Tibial nerve (tissue), 4 donors: ENCODE data around the gene SBK3. TPM values are rescaled to one million over a fixed set of nuclear protein-coding genes. Genes with fewer than 3 reads are reported as not detected.

Source experiments
- DNase-seq, 2 donors: peaks; one replicate each; pipeline ENCODE4 v3.0.0-alpha.2; 2019; ENCODE audit warnings: low spot score in 2 of 2
- H3K27ac ChIP-seq, 4 donors: fragments of 200-600 bp; sonication (generic) in 3 of 4; one replicate each; pipeline ENCODE4 v1.5.1; 2017 to 2019; ENCODE audit warnings: mild to moderate bottlenecking in 1 of 4
- H3K27me3 ChIP-seq, 2 donors: fragments of 200-600 bp; sonication (generic) in 1 of 2; one replicate each; pipeline versions ENCODE4 v1.5.1 to v1.6.0; 2017 to 2019
- H3K36me3 ChIP-seq, 3 donors: fragments of 200-600 bp; sonication (generic); one replicate each; pipeline ENCODE4 v1.5.1; 2018 to 2019
- H3K4me1 ChIP-seq, 4 donors: fragments of 200-600 bp; sonication (generic) in 3 of 4; one replicate each; pipeline ENCODE4 v1.5.1; 2017 to 2019
- H3K4me3 ChIP-seq, 4 donors: fragments of 200-600 bp; sonication (generic) in 3 of 4; one replicate each; pipeline ENCODE4 v1.5.1; 2017 to 2019; ENCODE audit warnings: mild to moderate bottlenecking in 1 of 4, moderate library complexity in 1 of 4
- H3K9me3 ChIP-seq, 4 donors: fragments of 200-600 bp; sonication (generic) in 3 of 4; one replicate each; pipeline ENCODE4 v1.5.1; 2017 to 2019
- CTCF ChIP-seq, 5 experiments: fragments of 200-600 bp in 3 of 5; fragments of 450-650 bp in 2 of 5; sonication (generic) in 3 of 5; IDR thresholded peaks; one replicate each; pipeline ENCODE4 v1.5.1; 2016 to 2019; ENCODE audit warnings: antibody characterized with exemption in 5 of 5, mild to moderate bottlenecking in 3 of 5, moderate library complexity in 2 of 5
- EP300 ChIP-seq, 2 donors: sonication (generic); formaldehyde crosslinking; IDR thresholded peaks; one replicate each; pipeline ENCODE4 v1.6.1; 2017; ENCODE audit warnings: antibody characterized with exemption in 2 of 2, mild to moderate bottlenecking in 1 of 2
- POLR2A ChIP-seq, 2 donors: fragments of 450-650 bp; IDR thresholded peaks; one replicate each; pipeline ENCODE4 v1.6.1; 2017; ENCODE audit warnings: antibody characterized with exemption in 2 of 2, mild to moderate bottlenecking in 2 of 2, moderate library complexity in 2 of 2
- WGBS, 2 donors: methylation state at CpG; one replicate each; pipeline ENCODE4 v1.1.5; 2018; 5-methylcytosine and 5-hydroxymethylcytosine counted together
- total RNA-seq, 4 donors: library from RNA; depleted of rRNA; stranded (reverse); fragments of >200 nt; gene quantifications; one replicate each; pipeline ENCODE4 v1.1.0, GENCODE V29; 2016

The SBK3 gene
- total RNA-seq = under 1 TPM in 1 of 4 donors, not detected in 3; 0.59 TPM

- H3K27me3 ChIP-seq = peaks cover 0 to 47% of the 10 kb centered on the region in 2 donors
- TF ChIP-seq EP300 (IDR thresholded peaks at IDR 0.05) = no peak
- TF ChIP-seq CTCF (IDR thresholded peaks at IDR 0.05) = no peak
- no peak for TF ChIP-seq POLR2A (IDR thresholded peaks at IDR 0.05)
- peak within 1 kb of the TSS in 1 of 4 donors; percentile 54 for H3K27ac ChIP-seq
Observed at GRCh38 chr19:55545443-55545842, at the start of gene SBK3. SBK3 (minus strand) TSS chr19:55545543; CDS start chr19:55545543, 0 bp downstream.

GRCh38 chr19:55593096-55593772 is 47.9 kb upstream of the SBK3 start:
- Histone ChIP-seq H3K4me3 (no peak overlapping the region), H3K4me1 (peaks cover 0 to 2% (median 0%) of the 10 kb centered on the region in 4 donors), H3K9me3 (no peaks in the 10 kb centered on the region), H3K27me3 (no peaks in the 10 kb centered on the region), H3K36me3 (peaks cover 0 to 64% (median 0%) of the 10 kb centered on the region in 3 donors), H3K27ac (no peak overlapping the region)
- WGBS, 2 donors = 84 to 87% methylated on average over 38 to 48 of the region's 68 CpGs
- TF ChIP-seq CTCF (IDR thresholded peaks at IDR 0.05) = no peak
- TF ChIP-seq POLR2A (IDR thresholded peaks at IDR 0.05) = no peak
- TF ChIP-seq EP300 (IDR thresholded peaks at IDR 0.05) = no peak
- DNase-seq = no peak

More at GRCh38 chr19:55545443-55545842, at the start of gene SBK3:
- H3K4me3 ChIP-seq = no peak within 1 kb of the TSS
- no peak for DNase-seq
- peaks cover 0 to 17% (median 0%) of the 10 kb centered on the region in 4 donors for H3K4me1 ChIP-seq
- no peaks in the 10 kb centered on the region for H3K9me3 ChIP-seq
- no peaks in the 10 kb centered on the region for H3K36me3 ChIP-seq
- 77 to 78% methylated on average over 10 of the region's 10 CpGs for WGBS, 2 donors

- Histone ChIP-seq H3K36me3 (peaks cover 0 to 61% (median 0%) of the 10 kb centered on the region in 3 donors), H3K4me3 (no peak overlapping the region), H3K9me3 (no peaks in the 10 kb centered on the region), H3K27ac (no peak overlapping the region), H3K4me1 (peaks cover 0 to 7% (median 0%) of the 10 kb centered on the region in 4 donors), H3K27me3 (no peaks in the 10 kb centered on the region)
- 90 to 95% methylated on average over 50 to 58 of the region's 73 CpGs for WGBS, 2 donors
- DNase-seq = no peak
- TF ChIP-seq CTCF (IDR thresholded peaks at IDR 0.05) = no peak
- no peak for TF ChIP-seq EP300 (IDR thresholded peaks at IDR 0.05)
- TF ChIP-seq POLR2A (IDR thresholded peaks at IDR 0.05) = no peak
Observed at GRCh38 chr19:55592391-55593090, 47.2 kb upstream of the SBK3 start.

- H3K27me3 ChIP-seq = no peaks in the 10 kb centered on the region
- TF ChIP-seq EP300 (IDR thresholded peaks at IDR 0.05) = no peak
- TF ChIP-seq CTCF (IDR thresholded peaks at IDR 0.05) = no peak
- no peak for TF ChIP-seq POLR2A (IDR thresholded peaks at IDR 0.05)
- DNase-seq = no peak
- H3K9me3 ChIP-seq = no peaks in the 10 kb centered on the region
- H3K27ac ChIP-seq = no peak overlapping the region
- H3K4me3 ChIP-seq = no peak overlapping the region
- peaks cover 0 to 17% (median 6%) of the 10 kb centered on the region in 4 donors for H3K4me1 ChIP-seq
- WGBS, 2 donors = 77 to 81% methylated on average over 10 of the region's 10 CpGs
- H3K36me3 ChIP-seq = peaks cover 0 to 51% (median 0%) of the 10 kb centered on the region in 3 donors
Observed at GRCh38 chr19:55591555-55591954, 46.2 kb upstream of the SBK3 start.

- no peak for TF ChIP-seq EP300 (IDR thresholded peaks at IDR 0.05)
- no peak for TF ChIP-seq POLR2A (IDR thresholded peaks at IDR 0.05)
- TF ChIP-seq CTCF (IDR thresholded peaks at IDR 0.05) = no peak
- Histone ChIP-seq H3K4me3 (no peak overlapping the region), H3K27me3 (no peaks in the 10 kb centered on the region), H3K4me1 (peaks cover 0 to 26% (median 14%) of the 10 kb centered on the region in 4 donors), H3K36me3 (peaks cover 0 to 41% (median 0%) of the 10 kb centered on the region in 3 donors), H3K27ac (no peak overlapping the region), H3K9me3 (no peaks in the 10 kb centered on the region)
- 73 to 80% methylated on average over 10 of the region's 10 CpGs for WGBS, 2 donors
- no peak for DNase-seq
Observed at GRCh38 chr19:55590617-55591016, 45.3 kb upstream of the SBK3 start.
